ENCODE measurements around the gene ADGRV1.

GRCh38 chr5:90590170-90590569 lies 31.6 kb downstream of the ADGRV1 start:
- TF ChIP-seq POLR2AphosphoS5 (IDR thresholded peaks at IDR 0.05; ENCODE audit: insufficient read depth, low read depth, low read length) (no peak), CTCF (IDR thresholded peaks at IDR 0.05; ENCODE audit: extremely low read depth in 1 of 2, insufficient read depth in 1 of 2, low read depth in 1 of 2, low read length in 2 of 2) (no peak), EZH2 (IDR thresholded peaks at IDR 0.05; ENCODE audit: borderline replicate concordance, low read depth, low read length, severe bottlenecking) (no peak), GATA2 (IDR thresholded peaks at IDR 0.05; ENCODE audit: insufficient read depth, insufficient read length, low read depth, low read length) (no peak), FOS (IDR thresholded peaks at IDR 0.05; ENCODE audit: borderline replicate concordance, insufficient read depth, low read length) (no peak)
